GM21723 (cell line): ENCODE data around the gene EXOC6B.
"Not testable (repeated sequence)": the region's sequence is repeated elsewhere in the genome, so short reads cannot be mapped to it uniquely, and the experiment has no call there.

Source experiments
- ATAC-seq: cut with Tn5 transposase; IDR thresholded peaks from one replicate; pipeline ENCODE4 v1.9.1; 2021; ENCODE audit warnings: mild to moderate bottlenecking, moderate library complexity; ENCODE audit not compliant: unreplicated experiment

Gene EXOC6B

GRCh38 chr2:72555943-72556342 is 269.9 kb downstream of the EXOC6B start:
- no peak for ATAC-seq

GRCh38 chr2:72555363-72555762 is 270.5 kb downstream of the EXOC6B start:
- ATAC-seq, result not testable (repeated sequence)

- ATAC-seq, result not testable (repeated sequence)
Measured at GRCh38 chr2:72554910-72555309, 270.9 kb downstream of the EXOC6B start.

GRCh38 chr2:72554381-72554780 is 271.5 kb downstream of the EXOC6B start:
- no peak for ATAC-seq

GRCh38 chr2:72548081-72548764 is 277.6 kb downstream of the EXOC6B start:
- ATAC-seq, result no peak

- ATAC-seq, result no peak
Measured at GRCh38 chr2:72545790-72546189, 280.0 kb downstream of the EXOC6B start.

GRCh38 chr2:72544554-72544953 is 281.3 kb downstream of the EXOC6B start:
- ATAC-seq, result no peak

- ATAC-seq, result no peak
Measured at GRCh38 chr2:72543497-72544216, 282.2 kb downstream of the EXOC6B start.

GRCh38 chr2:72539071-72539552 is 286.7 kb downstream of the EXOC6B start:
- no peak for ATAC-seq

- ATAC-seq, result no peak
Measured at GRCh38 chr2:72538486-72538885, 287.3 kb downstream of the EXOC6B start.

- ATAC-seq, result not testable (repeated sequence)
Measured at GRCh38 chr2:72535586-72535985, 290.2 kb downstream of the EXOC6B start.

GRCh38 chr2:72533765-72534164 is 292.1 kb downstream of the EXOC6B start:
- ATAC-seq, result no peak

GRCh38 chr2:72527424-72527823 is 298.4 kb downstream of the EXOC6B start:
- ATAC-seq, result no peak

GRCh38 chr2:72526623-72527022 is 299.2 kb downstream of the EXOC6B start:
- no peak for ATAC-seq

GRCh38 chr2:72524071-72524470 is 301.8 kb downstream of the EXOC6B start:
- no peak for ATAC-seq

GRCh38 chr2:72515696-72516095 is 310.1 kb downstream of the EXOC6B start:
- no peak for ATAC-seq

GRCh38 chr2:72513011-72513410 is 312.8 kb downstream of the EXOC6B start:
- no peak for ATAC-seq

GRCh38 chr2:72512376-72512775 is 313.5 kb downstream of the EXOC6B start:
- no peak for ATAC-seq

- no peak for ATAC-seq
Measured at GRCh38 chr2:72511906-72512305, 313.9 kb downstream of the EXOC6B start.

GRCh38 chr2:72497763-72498162 is 328.1 kb downstream of the EXOC6B start:
- ATAC-seq, result no peak

GRCh38 chr2:72496479-72496878 is 329.4 kb downstream of the EXOC6B start:
- ATAC-seq, result no peak

GRCh38 chr2:72494392-72494791 is 331.4 kb downstream of the EXOC6B start:
- ATAC-seq, result no peak
